Fibroblast of villous mesenchyme (primary cell): Measurements from ENCODE around the gene ACTR5. TPM values are rescaled to one million over a fixed set of nuclear protein-coding genes. Genes with fewer than 3 reads are reported as not detected.

ENCODE experiments used
- DNase-seq: peaks from one replicate; pipeline ENCODE4 v3.0.0-alpha.2; 2010; ENCODE audit warnings: low read depth
- H3K4me3 ChIP-seq: 2 replicates; pipeline ENCODE4 v1.5.1; 2011; ENCODE audit warnings: low read depth, mild to moderate bottlenecking, low read length
- CTCF ChIP-seq: IDR thresholded peaks from 2 replicates; pipeline ENCODE4 v1.5.1; 2012; ENCODE audit warnings: low read depth, mild to moderate bottlenecking, low read length; ENCODE audit not compliant: insufficient read depth
- total RNA-seq: library from RNA; depleted of rRNA; stranded (reverse); fragments of >200 nt; gene quantifications from 2 replicates; pipeline ENCODE4 v1.2.3, GENCODE V29; 2012

Gene ACTR5
- total RNA-seq, 1 donor, result 7.8 TPM

GRCh38 chr20:38725148-38725901 lies 22.9 kb upstream of the ACTR5 start:
- TF ChIP-seq CTCF, result no peak
- H3K4me3 ChIP-seq, result no peak overlapping the region
- no peak for DNase-seq

- no peak overlapping the region for H3K4me3 ChIP-seq
- TF ChIP-seq CTCF, result peak; percentile 56
- DNase-seq, result peak; percentile 39
Observed at GRCh38 chr20:38725931-38726803, 22.1 kb upstream of the ACTR5 start.

- peak; percentile 20 for DNase-seq
- TF ChIP-seq CTCF, result peak; percentile 38
- no peak overlapping the region for H3K4me3 ChIP-seq
Observed at GRCh38 chr20:38726804-38727606, 21.3 kb upstream of the ACTR5 start.

GRCh38 chr20:38727607-38728190 lies 20.6 kb upstream of the ACTR5 start:
- no peak overlapping the region for H3K4me3 ChIP-seq
- DNase-seq, result no peak
- no peak for TF ChIP-seq CTCF

GRCh38 chr20:38728191-38728781 lies 20.0 kb upstream of the ACTR5 start:
- DNase-seq, result no peak
- no peak overlapping the region for H3K4me3 ChIP-seq
- TF ChIP-seq CTCF, result no peak
